ENCODE results near the gene IPCEF1. TPM values are rescaled to one million over a fixed set of nuclear protein-coding genes. Genes with fewer than 3 reads are reported as not detected.

Gene IPCEF1
- total RNA-seq, 1 experiment from 2014 or later: not detected

DNA sequence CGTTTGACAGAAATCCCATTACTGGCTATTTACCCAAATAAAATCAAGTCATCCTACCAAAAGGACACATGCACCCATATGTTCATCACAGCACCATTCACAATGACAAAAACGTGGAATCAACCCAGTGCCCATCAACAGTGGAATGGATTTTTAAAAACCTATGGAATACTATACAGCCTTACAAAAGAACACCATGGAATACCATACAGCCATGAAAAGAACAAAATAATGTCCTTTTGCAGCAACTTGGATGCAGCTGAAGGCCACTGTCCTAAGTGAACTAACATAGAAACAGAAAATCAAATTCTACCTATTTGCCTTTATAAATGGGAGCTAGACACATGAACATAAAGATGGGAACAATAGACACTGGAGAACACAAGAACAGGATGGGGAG is 17.4 kb upstream of the IPCEF1 start:
- DNase-seq (ENCODE audit: low read depth): no peak

DNA sequence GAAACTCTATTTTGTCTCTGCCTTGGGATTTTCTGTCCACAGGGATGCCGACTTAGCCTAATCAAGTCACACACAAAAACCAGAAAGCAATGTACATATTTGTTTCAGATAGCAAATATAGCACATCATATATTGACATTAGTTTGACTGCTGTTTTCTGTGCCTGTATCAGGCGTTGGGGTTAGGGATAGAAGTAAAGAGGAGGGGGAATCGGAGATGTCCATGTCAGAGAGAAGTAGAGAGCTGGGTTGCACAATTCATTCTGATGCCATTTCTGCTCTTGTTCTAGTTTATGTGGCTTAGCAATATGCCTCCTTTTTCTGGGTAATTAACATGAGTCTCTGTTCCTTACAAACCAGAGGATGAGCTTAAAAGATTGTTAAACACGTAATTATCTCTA is 14.7 kb upstream of the IPCEF1 start:
- no peak for DNase-seq (ENCODE audit: low read depth)

DNA sequence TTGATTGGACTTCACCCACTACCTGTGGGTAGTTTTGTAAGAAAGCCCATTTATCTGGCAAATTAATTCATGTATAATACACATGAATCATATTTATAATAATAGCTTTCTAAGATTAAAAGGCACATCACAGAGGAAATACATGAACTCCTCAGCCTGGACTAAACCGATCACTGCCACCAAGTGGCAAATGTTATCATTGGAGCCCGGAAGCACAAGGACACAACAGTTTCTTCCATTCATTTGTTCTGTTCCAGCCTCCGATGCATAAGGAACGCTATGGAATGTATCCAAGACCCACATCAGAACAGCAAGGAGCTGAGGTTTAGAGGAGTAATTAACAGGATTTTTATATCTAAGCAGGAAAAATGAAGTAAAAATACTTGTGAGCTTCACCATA is 13.9 kb upstream of the IPCEF1 start:
- peak; percentile 52 for DNase-seq (ENCODE audit: low read depth)

DNA sequence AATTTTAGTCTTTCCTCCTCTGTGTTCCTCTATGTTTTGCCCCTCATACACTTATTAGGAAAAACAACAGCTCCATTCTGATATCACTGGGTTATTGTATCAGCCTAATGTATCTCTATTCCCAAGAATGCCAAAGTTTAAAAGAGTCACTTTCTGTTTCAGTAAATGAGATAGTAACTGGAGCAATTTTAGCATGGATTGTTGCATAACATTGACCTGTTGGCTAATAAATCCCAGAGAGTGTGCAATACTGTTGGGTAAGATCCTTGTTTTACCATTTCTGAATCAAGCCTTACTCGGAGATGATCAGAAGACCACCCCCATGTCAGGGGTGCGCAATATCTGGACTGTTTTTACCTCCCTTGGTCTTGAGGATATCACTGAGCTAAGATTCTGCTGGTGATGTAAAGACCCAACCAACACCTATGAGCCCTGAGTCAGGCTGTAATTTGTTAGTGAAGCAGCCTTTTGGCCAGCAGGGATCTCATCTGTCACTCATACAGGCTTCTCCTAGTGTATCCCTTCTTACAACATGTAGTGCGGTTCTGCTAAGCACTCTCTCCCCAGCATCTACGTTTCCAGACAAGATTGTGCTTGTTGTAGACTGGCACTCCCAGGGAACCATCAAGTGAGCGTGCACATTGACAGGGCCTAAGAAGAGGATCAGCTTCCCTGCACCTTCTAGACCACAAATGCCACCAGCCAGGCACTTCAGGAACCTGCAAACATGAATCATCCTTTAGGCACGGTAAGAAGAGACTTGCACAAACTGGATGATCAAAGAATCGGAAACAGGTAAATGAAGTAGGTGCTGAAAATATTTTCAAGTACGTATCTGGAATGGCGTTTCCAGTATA is 11.5 kb upstream of the IPCEF1 start:
- DNase-seq (ENCODE audit: low read depth): no peak

DNA sequence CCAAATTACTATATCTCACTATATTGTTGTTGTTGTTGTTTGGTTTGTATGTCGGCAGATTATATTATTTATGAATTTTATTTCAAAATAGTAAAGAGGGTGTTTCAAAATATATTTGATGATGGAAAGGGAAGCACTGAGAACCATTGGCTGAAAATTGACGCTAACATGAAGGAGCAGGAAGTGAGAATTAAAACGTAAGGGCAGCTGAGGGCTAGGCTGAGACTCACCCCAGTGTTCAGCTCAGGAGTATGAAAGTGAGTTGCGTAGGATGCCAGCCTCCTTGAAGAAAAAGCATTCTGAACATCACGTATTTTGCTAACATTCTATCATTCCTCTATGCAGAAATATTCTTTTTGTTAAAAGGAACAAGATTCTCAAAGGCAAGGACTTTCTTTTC is 10.7 kb upstream of the IPCEF1 start:
- DNase-seq (ENCODE audit: low read depth): no peak

DNA sequence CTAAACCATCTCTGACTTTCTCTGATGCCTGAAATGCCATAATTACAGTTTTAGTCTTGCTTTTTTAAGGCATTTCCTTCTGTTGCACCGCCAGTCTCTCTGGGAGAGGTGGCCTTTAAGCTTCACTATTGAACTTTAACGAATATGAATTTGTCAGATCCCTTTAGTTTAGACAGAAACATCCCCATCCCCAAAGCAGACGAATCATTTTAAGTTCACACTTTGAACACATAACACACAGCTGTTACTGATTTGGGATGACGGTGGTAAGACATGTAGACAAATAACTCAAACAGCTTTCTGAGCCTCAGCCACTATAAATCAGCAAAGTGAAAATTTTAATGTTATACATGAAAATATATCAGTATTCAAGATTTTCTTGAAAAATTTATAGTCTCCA is 7.2 kb upstream of the IPCEF1 start:
- no peak for DNase-seq (ENCODE audit: low read depth)

DNA sequence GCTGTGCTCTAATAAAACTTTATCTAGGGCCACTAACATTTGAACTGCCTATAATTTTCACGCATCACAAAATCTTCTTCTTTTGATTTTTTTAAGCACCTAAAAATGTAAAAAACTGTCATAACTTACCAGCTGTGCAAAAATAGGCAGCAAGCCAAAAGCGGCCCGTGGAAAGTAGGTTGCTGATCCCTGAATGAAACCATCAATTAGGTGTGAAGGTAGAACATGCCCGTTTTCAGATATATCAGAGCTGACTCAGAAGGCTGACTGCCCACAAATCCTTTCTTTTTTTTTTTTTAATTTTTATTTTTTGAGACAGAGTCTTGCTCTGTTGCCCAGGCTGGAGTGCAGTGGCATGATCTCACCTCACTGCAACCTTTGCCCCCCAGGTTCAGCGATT is 4.9 kb upstream of the IPCEF1 start:
- DNase-seq (ENCODE audit: low read depth): no peak

DNA sequence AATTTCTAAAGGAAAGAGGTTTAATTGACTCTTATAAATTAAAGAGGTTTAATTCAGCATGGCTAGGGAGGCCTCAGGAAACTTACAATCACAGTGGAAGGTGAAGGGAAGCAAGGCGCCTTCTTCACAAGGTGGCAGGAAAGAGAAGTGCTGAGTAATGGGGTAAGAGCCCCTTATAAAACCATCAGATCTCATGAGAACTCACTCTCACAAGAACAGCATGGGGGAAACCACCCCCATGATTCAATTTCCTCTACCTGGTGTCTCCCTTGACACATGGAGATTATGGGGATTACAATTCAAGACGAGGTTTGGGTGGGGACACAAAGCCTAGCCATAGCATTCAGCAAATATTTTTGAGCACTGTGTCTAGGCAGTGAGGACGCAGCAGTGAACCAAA is 3.9 kb upstream of the IPCEF1 start:
- DNase-seq (ENCODE audit: low read depth): peak; percentile 32

DNA sequence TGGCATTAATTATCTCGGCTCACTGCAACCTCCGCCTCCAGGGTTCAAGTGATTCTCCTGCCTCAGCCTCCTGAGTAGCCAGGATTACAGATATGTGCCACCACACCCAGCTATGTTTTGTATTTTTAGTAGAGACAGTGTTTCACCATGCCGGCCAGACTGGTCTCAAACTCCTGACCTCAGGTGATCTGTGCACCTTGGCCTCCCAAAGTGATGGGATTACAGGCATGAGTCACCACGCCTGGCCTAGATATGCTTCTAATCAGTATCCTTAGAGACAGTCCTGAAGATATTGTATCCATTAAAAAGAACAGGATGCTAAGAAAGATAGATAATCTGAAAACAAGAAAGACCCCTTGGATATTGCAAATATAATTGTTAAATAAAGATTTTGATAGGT is 3.1 kb upstream of the IPCEF1 start:
- no peak for DNase-seq (ENCODE audit: low read depth)

DNA sequence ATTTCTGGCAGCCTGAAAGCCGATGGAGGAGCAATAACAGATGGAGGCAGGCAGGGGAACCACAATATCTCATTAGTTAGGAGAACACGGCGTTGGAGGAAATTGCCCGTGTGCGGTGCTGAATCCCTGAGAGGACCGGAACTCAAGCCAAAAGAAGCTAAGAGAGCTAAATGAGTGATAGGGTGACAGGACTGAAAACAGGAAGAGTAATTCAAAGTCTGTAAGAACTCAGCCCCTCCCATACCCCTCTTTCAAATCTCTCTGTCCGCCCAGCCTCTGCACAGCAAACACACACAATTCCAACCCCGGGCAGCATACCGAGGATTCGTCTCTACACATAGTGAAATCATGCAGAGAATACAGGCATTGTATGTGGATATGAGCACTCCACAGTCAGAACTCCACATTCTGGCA is 2.6 kb upstream of the IPCEF1 start:
- no peak for DNase-seq (ENCODE audit: low read depth)

DNA sequence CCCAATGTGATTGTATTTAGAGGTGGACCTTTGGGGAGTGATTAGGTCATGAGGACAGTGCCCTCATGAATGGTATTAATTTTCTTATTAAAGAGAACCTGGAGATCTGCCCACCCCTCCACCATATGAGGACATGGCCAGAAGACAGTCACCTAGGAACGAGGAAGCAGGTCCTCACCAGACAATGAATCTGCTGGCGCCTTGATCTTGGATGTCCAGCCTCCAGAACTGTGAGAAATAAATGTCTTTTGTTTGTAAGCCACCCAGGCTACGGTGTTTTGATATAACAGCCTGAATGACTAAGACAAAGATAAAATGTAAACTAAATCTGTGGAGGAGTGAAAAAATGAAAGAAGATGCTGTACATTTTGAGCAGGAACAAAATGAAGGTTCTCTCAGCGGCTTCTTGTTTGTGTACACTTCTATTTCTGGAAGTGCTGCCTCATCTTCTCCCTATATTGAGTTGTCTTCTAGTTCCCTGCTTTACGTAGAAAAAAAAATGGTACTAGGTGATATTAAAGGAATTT is 1.5 kb upstream of the IPCEF1 start:
- DNase-seq (ENCODE audit: low read depth): no peak

DNA sequence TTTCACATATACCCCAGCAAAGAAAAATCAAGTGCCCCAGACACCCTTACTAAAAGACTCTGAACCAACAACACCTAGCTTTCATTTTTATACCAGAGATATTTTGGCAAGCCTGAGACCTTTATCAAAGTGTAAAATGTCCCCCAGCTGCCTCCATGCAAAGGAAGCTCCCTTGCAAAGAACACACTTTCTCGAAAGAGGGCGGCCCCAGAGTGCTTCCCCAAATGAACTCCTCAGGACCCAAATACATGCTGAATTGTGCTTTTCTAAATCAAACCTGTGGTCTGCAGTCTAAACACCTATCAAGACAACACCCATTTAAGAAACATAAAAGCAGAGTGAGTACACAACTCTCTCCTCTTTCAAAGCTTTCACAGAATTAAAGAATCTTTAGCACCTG is 490 bp downstream of the IPCEF1 start:
- DNase-seq (ENCODE audit: low read depth): no peak

DNA sequence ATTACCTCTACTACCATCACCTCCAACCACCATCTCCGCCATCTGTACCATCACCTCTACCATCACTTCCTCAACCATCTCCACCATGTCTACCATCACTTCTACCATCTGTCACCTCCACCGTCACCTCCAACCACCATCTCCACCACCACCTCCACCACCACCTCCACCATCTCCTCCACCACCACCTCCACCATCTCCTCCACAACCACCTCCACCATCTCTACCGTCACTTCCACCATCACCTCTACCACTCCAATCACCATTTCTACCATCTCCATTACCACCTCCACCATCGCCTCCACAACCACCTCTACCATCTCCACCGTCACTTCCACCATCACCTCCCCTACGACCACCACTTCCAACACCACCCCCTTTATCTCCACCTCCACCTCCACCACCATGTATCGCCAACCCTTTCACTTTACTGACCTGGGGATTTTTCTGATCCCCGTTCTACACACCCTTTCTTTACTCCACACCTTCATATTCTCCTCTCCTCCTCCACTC is 2.3 kb downstream of the IPCEF1 start:
- no peak for DNase-seq (ENCODE audit: low read depth)

DNA sequence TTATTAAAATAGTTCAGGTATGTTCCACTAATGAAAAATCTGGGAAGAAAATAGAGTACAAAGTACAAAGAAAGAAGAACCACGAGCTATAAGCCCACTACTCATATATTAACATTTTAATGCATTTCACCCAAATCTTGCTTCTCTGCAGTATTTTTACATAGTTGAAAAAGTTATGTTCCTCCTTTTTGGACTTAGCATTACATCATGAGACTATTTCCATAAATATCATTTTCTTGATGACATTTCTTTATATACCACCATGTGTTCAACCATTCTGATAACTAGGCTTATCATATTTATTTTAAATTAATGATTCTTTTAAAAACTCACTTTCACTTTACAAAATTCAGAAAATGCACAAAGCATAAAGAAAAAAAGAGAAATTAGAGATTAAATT is 3.0 kb downstream of the IPCEF1 start:
- no peak for DNase-seq (ENCODE audit: low read depth)

DNA sequence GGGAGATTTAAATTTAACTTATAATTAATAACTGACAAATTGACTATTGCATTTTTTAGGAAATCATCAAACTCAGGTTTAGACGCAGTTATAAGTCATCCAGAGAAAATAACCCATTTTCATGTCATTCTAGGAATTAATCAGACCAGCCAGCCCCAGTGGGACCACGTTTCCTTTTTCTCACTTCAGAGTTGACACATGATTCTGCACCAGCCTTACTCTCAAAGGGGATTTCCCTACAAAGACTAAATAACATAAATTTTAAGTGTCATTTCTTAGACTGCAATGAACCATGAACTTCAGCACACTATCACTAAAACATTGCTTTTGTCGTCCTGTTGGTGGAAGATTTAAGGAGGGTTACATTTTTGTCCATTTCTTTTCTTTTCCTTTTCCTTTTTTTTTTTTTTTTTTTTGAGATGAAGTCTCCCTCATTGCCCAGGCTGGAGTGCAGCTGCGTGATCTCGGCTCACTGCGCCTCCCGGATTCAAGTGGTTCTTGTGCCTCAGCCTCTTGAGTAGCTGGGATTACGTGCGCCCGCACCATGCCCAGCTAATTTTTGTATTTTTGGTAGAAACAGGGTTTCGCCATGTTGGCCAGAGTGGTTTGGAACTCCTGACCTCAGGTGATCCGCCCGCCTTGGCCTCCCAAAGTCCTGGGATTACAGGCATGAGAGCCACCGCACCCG is 3.6 kb downstream of the IPCEF1 start:
- no peak for DNase-seq (ENCODE audit: low read depth)

DNA sequence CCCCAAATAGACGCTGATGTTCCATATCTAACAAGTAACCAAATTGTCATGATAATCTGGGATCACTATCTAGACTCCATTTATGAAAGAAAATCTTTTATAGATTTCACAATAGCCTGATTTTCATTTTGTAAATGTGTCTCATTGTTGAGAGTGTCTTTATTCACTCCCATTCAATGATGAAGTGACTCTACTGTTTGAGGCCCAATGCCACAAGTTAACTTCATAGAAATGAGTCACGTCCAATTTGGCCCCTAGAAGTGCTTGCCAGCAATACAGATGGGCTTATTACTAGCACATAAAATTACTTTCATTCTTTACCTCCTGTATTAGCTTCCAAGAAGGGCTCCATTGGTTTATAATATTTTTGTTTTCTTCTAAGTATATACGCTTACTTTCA is 6.3 kb downstream of the IPCEF1 start:
- peak; percentile 8 for DNase-seq (ENCODE audit: low read depth)

DNA sequence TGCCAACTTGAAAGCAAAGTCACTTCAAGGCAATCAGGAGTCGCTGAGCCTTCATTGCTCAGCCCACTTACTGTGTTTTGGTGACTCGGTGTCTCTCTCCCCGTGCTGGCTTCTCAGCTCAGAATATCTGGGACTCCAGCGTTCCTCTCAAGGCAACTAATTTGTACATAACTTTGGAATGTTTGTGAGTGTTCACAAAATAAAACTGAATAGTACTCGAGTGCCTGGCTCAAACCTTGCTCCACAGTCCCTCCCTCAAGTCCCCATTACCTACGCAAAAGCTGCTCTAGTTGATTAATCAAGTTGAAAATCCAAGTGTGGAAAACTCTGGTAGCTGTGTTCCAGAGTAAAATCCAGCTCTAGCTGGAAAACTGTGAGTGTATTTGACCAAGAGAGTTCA is 8.6 kb downstream of the IPCEF1 start:
- DNase-seq (ENCODE audit: low read depth): no peak

DNA sequence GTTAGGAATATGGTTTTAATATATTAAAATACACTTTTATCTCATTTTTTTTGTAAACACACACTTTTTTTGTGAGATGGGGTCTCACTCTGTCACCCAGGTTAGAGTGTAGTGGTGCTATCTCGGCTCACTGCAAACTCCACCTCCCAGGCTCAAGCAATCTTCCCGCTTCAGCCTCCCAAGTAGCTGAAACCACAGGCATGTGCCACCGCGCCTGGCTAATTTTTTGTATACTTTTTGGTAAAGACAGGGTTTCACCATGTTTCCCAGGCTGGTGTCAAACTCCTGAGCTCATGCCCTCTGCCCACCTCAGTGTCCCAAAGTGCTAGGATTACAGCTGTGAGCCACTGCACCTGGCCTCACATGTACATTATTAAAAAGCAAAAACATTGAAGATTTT is 10.8 kb downstream of the IPCEF1 start:
- DNase-seq (ENCODE audit: low read depth): no peak

DNA sequence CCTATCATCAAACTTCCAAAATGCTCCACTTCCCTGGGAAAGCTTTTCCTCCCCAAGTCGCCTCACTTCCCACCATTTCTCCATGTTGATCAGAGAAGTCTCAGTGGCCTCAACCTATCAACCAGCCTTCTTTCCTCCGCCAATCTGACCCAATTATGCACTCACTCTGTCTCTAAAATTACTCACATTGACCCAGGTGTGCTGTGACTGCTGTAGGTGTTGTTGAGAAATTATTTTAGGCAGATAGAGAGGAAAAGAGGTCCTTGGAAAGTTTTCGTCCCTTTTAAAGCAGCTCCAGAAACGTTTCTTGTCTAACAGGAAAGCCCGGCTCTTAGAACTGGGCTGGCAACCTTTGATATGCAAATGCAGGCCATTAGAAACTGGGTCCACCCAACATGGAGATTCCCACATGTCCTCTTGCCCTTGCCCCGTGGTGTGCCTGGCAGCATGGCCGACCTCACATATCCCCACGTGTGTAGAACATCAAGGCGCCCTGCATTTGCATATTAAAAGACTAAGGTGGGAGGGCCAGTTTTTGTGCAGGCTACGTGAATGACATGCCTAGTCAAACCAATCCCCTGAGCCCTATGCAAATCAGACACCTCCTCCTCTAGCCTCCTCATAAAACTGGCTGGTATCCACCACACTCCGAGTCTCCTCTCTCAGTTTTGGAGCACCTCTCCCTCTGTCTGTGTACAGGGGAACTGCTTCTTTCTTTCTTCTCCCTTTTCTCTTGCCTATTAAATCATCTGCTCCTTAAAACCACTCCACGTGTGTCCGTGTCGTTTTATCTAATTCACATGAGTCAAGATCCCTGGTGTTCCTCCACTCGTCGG is 12.9 kb downstream of the IPCEF1 start:
- peak; percentile 44 for DNase-seq (ENCODE audit: low read depth)

DNA sequence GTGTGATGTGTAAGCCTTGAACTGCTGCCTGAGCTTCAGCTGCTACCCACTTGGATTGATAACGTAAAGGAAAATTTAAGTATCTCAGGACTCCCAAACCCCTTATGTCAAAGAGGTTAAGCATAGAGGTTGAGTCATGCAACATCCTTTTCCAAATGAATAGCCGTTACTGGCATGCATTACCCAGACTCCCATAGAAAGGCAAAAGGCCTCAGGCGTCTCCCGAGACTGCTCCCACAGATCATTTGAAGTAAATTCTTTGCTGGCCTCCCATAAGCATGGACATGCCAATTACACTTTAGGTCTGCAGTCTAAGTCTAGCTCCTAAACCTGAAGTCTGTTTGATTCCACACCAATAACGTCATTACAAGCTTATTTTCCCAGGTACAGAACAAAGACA is 14.7 kb downstream of the IPCEF1 start:
- peak; percentile 9 for DNase-seq (ENCODE audit: low read depth)

DNA sequence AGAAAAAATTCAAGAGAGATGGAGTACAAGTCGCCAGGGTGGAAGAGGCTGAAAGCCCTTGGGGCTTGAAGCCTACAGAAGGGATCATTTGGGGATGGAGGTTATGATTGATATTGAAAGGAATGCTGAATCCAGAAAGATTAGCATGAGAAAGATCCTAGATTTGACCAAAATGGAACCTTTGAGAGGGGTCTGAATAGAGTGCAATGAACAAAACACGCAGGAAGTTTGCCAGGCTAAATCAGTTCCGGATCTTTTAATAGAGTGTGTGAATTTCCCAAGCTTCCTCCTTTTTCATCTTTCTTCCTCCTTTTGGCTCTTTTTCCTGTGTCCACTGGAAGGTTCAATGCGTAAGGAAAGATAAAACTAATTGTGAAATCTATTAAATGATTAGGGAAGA is 15.3 kb downstream of the IPCEF1 start:
- DNase-seq (ENCODE audit: low read depth): no peak

All from HT1080 (cell line).